ENCODE measurements around the gene TBCD. TPM values are rescaled to one million over a fixed set of nuclear protein-coding genes. Genes with fewer than 3 reads are reported as not detected.

Gene TBCD
- total RNA-seq, 1 experiment from 2014 or later = 29.6 TPM

- CTCF ChIA-PET = no interaction called here
- H2AFZ ChIP-seq (ENCODE audit: low read length) = no peak overlapping the region
- H3F3A ChIP-seq (ENCODE audit: low read length, unreplicated experiment) = no peaks in the 10 kb centered on the region
- BruUV-seq (replicated peaks) = no TSS peak
- intact Hi-C loops (cut with micrococcal nuclease) = no loop called here
- H3K27ac ChIP-seq (ENCODE audit: low read length) = no peak overlapping the region
- TF ChIP-seq CTCF (conservative IDR thresholded peaks at IDR 0.05; ENCODE audit: low read depth, low read length) (no peak), EZH2phosphoT487 (IDR thresholded peaks at IDR 0.05; ENCODE audit: borderline replicate concordance, low read length) (no peak), EZH2 (IDR thresholded peaks at IDR 0.05; ENCODE audit: low read length, unreplicated experiment) (no peak)
- peaks cover 15% of the 10 kb centered on the region for H3K4me1 ChIP-seq (ENCODE audit: insufficient read depth, low read length)
- H3K4me3 ChIP-seq (ENCODE audit: low read length) = no peak overlapping the region
- peaks cover 6% of the 10 kb centered on the region; the same call in 1 of the 2 replicates for H3K36me3 ChIP-seq (ENCODE audit: low read depth, low read length)
- no peak for ATAC-seq
- H3K4me2 ChIP-seq (ENCODE audit: low read length) = no peak overlapping the region
- no peaks in the 10 kb centered on the region for H3K79me2 ChIP-seq (ENCODE audit: low read length)
- no peaks in the 10 kb centered on the region for H3K9me2 ChIP-seq (replicated peaks; ENCODE audit: low read length)
- DNase-seq = no peak
- H3K9me3 ChIP-seq (ENCODE audit: low read length) = no peaks in the 10 kb centered on the region
- no peaks in the 10 kb centered on the region for H4K20me1 ChIP-seq (ENCODE audit: low read length)
- POLR2A ChIA-PET (ENCODE audit: unreplicated experiment) = no interaction called here
- no peaks in the 10 kb centered on the region for H3K27me3 ChIP-seq (ENCODE audit: low read length)
- no peak overlapping the region for H3K9ac ChIP-seq (ENCODE audit: low read length)
These were observed 179.2 kb downstream of the TBCD start for GRCh38 chr17:82930924-82931698.

GRCh38 chr17:82931699-82932517 lies 180.0 kb downstream of the TBCD start:
- Histone ChIP-seq H3K79me2 (ENCODE audit: low read length) (no peaks in the 10 kb centered on the region), H4K20me1 (ENCODE audit: low read length) (no peaks in the 10 kb centered on the region), H3K36me3 (ENCODE audit: low read depth, low read length) (peaks cover 6% of the 10 kb centered on the region; the same call in 1 of the 2 replicates), H3F3A (ENCODE audit: low read length, unreplicated experiment) (no peaks in the 10 kb centered on the region), H3K9me2 (replicated peaks; ENCODE audit: low read length) (no peaks in the 10 kb centered on the region), H3K4me1 (ENCODE audit: insufficient read depth, low read length) (peaks cover 15% of the 10 kb centered on the region), H3K9me3 (ENCODE audit: low read length) (no peaks in the 10 kb centered on the region), H3K9ac (ENCODE audit: low read length) (peak overlapping the region; percentile 5; the same call in 1 of the 2 replicates), H2AFZ (ENCODE audit: low read length) (no peak overlapping the region), H3K4me2 (ENCODE audit: low read length) (peak overlapping the region; percentile 46), H3K4me3 (ENCODE audit: low read length) (no peak overlapping the region), H3K27me3 (ENCODE audit: low read length) (no peaks in the 10 kb centered on the region), H3K27ac (ENCODE audit: low read length) (peak overlapping the region; percentile 66)
- ATAC-seq (0 out of 2 replicates have a peak, but pooled peaks have one; percentile 14), DNase-seq (peak; percentile 29)
- CTCF ChIA-PET = no interaction called here
- BruUV-seq (replicated peaks) = no TSS peak
- intact Hi-C loops (cut with micrococcal nuclease) = no loop called here
- TF ChIP-seq EZH2phosphoT487 (IDR thresholded peaks at IDR 0.05; ENCODE audit: borderline replicate concordance, low read length) (no peak), EZH2 (IDR thresholded peaks at IDR 0.05; ENCODE audit: low read length, unreplicated experiment) (no peak), CTCF (conservative IDR thresholded peaks at IDR 0.05; ENCODE audit: low read depth, low read length) (no peak)
- POLR2A ChIA-PET (ENCODE audit: unreplicated experiment) = no interaction called here
